ENCODE measurements around the gene ERO1B. TPM values are rescaled to one million over a fixed set of nuclear protein-coding genes. Genes with fewer than 3 reads are reported as not detected.

ERO1B gene
- total RNA-seq, 2 experiments from 2014 or later = 7.0 to 11.0 TPM

GRCh38 chr1:236214761-236215160, 67.0 kb downstream of the ERO1B start:
- no peaks in the 10 kb centered on the region for H3K79me2 ChIP-seq (ENCODE audit: insufficient read depth, low read depth, low read length)
- intact Hi-C loops (cut with micrococcal nuclease; ENCODE audit: unreplicated experiment) = no loop called here
- H4K20me1 ChIP-seq (ENCODE audit: insufficient read depth, low read length) = no peaks in the 10 kb centered on the region
- no peak overlapping the region for H3K4me3 ChIP-seq (ENCODE audit: low read depth, low read length, poor library complexity, severe bottlenecking)
- ChIA-PET CTCF (ENCODE audit: unreplicated experiment) (no interaction called here), POLR2A (interaction anchor here (1.6 kb wide), 1 partner anchor 24 kb away, joined by 4 read pairs; no protein-coding TSS in a partner anchor)
- no peak overlapping the region for H2AFZ ChIP-seq (ENCODE audit: low read length)
- H3K4me1 ChIP-seq (ENCODE audit: insufficient read depth, low read length, poor library complexity, severe bottlenecking) = no peaks in the 10 kb centered on the region
- no peak overlapping the region for H3K4me2 ChIP-seq (ENCODE audit: low read length)
- no peaks in the 10 kb centered on the region for H3K9me3 ChIP-seq (ENCODE audit: low read length)
- DNase-seq (ENCODE audit: low spot score) = no peak
- H3K27ac ChIP-seq (ENCODE audit: low read depth, low read length, poor library complexity, severe bottlenecking) = no peak overlapping the region
- TF ChIP-seq, protein P1, sequence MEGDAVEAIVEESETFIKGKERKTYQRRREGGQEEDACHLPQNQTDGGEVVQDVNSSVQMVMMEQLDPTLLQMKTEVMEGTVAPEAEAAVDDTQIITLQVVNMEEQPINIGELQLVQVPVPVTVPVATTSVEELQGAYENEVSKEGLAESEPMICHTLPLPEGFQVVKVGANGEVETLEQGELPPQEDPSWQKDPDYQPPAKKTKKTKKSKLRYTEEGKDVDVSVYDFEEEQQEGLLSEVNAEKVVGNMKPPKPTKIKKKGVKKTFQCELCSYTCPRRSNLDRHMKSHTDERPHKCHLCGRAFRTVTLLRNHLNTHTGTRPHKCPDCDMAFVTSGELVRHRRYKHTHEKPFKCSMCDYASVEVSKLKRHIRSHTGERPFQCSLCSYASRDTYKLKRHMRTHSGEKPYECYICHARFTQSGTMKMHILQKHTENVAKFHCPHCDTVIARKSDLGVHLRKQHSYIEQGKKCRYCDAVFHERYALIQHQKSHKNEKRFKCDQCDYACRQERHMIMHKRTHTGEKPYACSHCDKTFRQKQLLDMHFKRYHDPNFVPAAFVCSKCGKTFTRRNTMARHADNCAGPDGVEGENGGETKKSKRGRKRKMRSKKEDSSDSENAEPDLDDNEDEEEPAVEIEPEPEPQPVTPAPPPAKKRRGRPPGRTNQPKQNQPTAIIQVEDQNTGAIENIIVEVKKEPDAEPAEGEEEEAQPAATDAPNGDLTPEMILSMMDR (conservative IDR thresholded peaks at IDR 0.05; ENCODE audit: low read length) = no peak
- TF ChIP-seq EZH2phosphoT487 (IDR thresholded peaks at IDR 0.05; ENCODE audit: borderline replicate concordance, low read depth, low read length) = no peak
- H3K36me3 ChIP-seq (ENCODE audit: insufficient read depth, low read length) = peaks cover 14% of the 10 kb centered on the region
- no TSS peak for BruUV-seq (replicated peaks)
- H3K9me2 ChIP-seq (ENCODE audit: insufficient read depth, low read length) = no peaks in the 10 kb centered on the region

GRCh38 chr1:236213534-236213933, 68.2 kb downstream of the ERO1B start:
- ChIA-PET CTCF (ENCODE audit: unreplicated experiment) (no interaction called here), POLR2A (interaction anchor here (0.6 to 1.0 kb wide), 4 partner anchors 18 to 67 kb away, joined by 3 to 4 read pairs (median 3); no protein-coding TSS in a partner anchor)
- TF ChIP-seq, protein P1 (conservative IDR thresholded peaks at IDR 0.05; ENCODE audit: low read length) = no peak
- no peak for TF ChIP-seq EZH2phosphoT487 (IDR thresholded peaks at IDR 0.05; ENCODE audit: borderline replicate concordance, low read depth, low read length)
- intact Hi-C loops (cut with micrococcal nuclease; ENCODE audit: unreplicated experiment) = no loop called here
- no peak overlapping the region for H3K27ac ChIP-seq (ENCODE audit: low read depth, low read length, poor library complexity, severe bottlenecking)
- H3K9me2 ChIP-seq (ENCODE audit: insufficient read depth, low read length) = no peaks in the 10 kb centered on the region
- no peaks in the 10 kb centered on the region for H4K20me1 ChIP-seq (ENCODE audit: insufficient read depth, low read length)
- no peak overlapping the region for H3K4me3 ChIP-seq (ENCODE audit: low read depth, low read length, poor library complexity, severe bottlenecking)
- no peak overlapping the region for H2AFZ ChIP-seq (ENCODE audit: low read length)
- DNase-seq (ENCODE audit: low spot score) = no peak
- BruUV-seq (replicated peaks) = no TSS peak
- no peaks in the 10 kb centered on the region for H3K4me1 ChIP-seq (ENCODE audit: insufficient read depth, low read length, poor library complexity, severe bottlenecking)
- no peaks in the 10 kb centered on the region for H3K79me2 ChIP-seq (ENCODE audit: insufficient read depth, low read depth, low read length)
- H3K36me3 ChIP-seq (ENCODE audit: insufficient read depth, low read length) = peaks cover 14% of the 10 kb centered on the region
- H3K9me3 ChIP-seq (ENCODE audit: low read length) = no peaks in the 10 kb centered on the region
- no peak overlapping the region for H3K4me2 ChIP-seq (ENCODE audit: low read length)

- Histone ChIP-seq H3K9me3 (ENCODE audit: low read length) (no peaks in the 10 kb centered on the region), H2AFZ (ENCODE audit: low read length) (no peak overlapping the region), H3K4me2 (ENCODE audit: low read length) (no peak overlapping the region), H3K4me1 (ENCODE audit: insufficient read depth, low read length, poor library complexity, severe bottlenecking) (no peaks in the 10 kb centered on the region), H3K9me2 (ENCODE audit: insufficient read depth, low read length) (no peaks in the 10 kb centered on the region), H3K4me3 (ENCODE audit: low read depth, low read length, poor library complexity, severe bottlenecking) (no peak overlapping the region), H3K27ac (ENCODE audit: low read depth, low read length, poor library complexity, severe bottlenecking) (no peak overlapping the region), H4K20me1 (ENCODE audit: insufficient read depth, low read length) (no peaks in the 10 kb centered on the region), H3K36me3 (ENCODE audit: insufficient read depth, low read length) (peaks cover 14% of the 10 kb centered on the region; the same call in 1 of the 2 replicates), H3K79me2 (ENCODE audit: insufficient read depth, low read depth, low read length) (no peaks in the 10 kb centered on the region)
- ChIA-PET CTCF (ENCODE audit: unreplicated experiment) (no interaction called here), POLR2A (interaction anchor here (0.5 to 0.9 kb wide), 2 partner anchors 26 to 79 kb away, joined by 3 read pairs; no protein-coding TSS in a partner anchor)
- TF ChIP-seq, protein P1 (conservative IDR thresholded peaks at IDR 0.05; ENCODE audit: low read length) = no peak
- TF ChIP-seq EZH2phosphoT487 (IDR thresholded peaks at IDR 0.05; ENCODE audit: borderline replicate concordance, low read depth, low read length) = no peak
- intact Hi-C loops (cut with micrococcal nuclease; ENCODE audit: unreplicated experiment) = no loop called here
- no peak for DNase-seq (ENCODE audit: low spot score)
- no TSS peak for BruUV-seq (replicated peaks)
These were observed 69.9 kb downstream of the ERO1B start for GRCh38 chr1:236211815-236212214.

All from OCI-LY7 (cell line).